Activated CD8-positive, alpha-beta memory T cell treated with anti-CD3 and anti-CD28 coated beads, Interleukin-2, amount 50 U/mL, for 1 hour (primary cell): ENCODE data around the gene ELL.

Experiments used
- DNase-seq: peaks from one replicate; pipeline ENCODE4 v3.0.0-alpha.2; 2020; ENCODE audit errors: extremely low read depth

The ELL gene

GRCh38 chr19:18397242-18398202 is 124.3 kb downstream of the ELL start, which contains the start of gene LRRC25:
Gene LRRC25, minus strand, starts transcription at chr19:18397622. Its CDS starts 659 bp downstream, at chr19:18396963.
- no peak for DNase-seq

GRCh38 chr19:18396471-18397241 is 125.2 kb downstream of the ELL start:
- DNase-seq = no peak

GRCh38 chr19:18393836-18394235 is 128.0 kb downstream of the ELL start:
- DNase-seq = no peak

- no peak for DNase-seq
Measured at GRCh38 chr19:18392926-18393325, 128.9 kb downstream of the ELL start.
